Neuron (in vitro differentiated cells): Measurements from ENCODE around the gene NDUFA13.

Experiments used
- H2AFZ ChIP-seq: one replicate; pipeline ENCODE4 v1.6.1; 2013; ENCODE audit warnings: low read depth, mild to moderate bottlenecking, inconsistent platforms, low read length, moderate library complexity
- H3K27me3 ChIP-seq: one replicate; pipeline ENCODE4 v1.6.1; 2013; ENCODE audit warnings: low read length; ENCODE audit not compliant: insufficient read depth
- H3K36me3 ChIP-seq: one replicate; pipeline ENCODE4 v1.6.1; 2013; ENCODE audit warnings: low read length; ENCODE audit not compliant: insufficient read depth
- H3K4me1 ChIP-seq: one replicate; pipeline ENCODE4 v1.6.1; 2013; ENCODE audit warnings: low read length; ENCODE audit not compliant: insufficient read depth
- H3K4me3 ChIP-seq: 2 replicates; pipeline ENCODE4 v1.5.1; 2013; ENCODE audit warnings: mild to moderate bottlenecking, low read length, moderate library complexity
- H3K9me3 ChIP-seq: one replicate; pipeline ENCODE4 v1.6.1; 2013; ENCODE audit warnings: low read length

Gene NDUFA13

GRCh38 chr19:19545707-19546106, 29.7 kb downstream of the NDUFA13 start:
- H3K9me3 ChIP-seq, result peaks cover 12% of the 10 kb centered on the region
- no peaks in the 10 kb centered on the region for H3K27me3 ChIP-seq
- no peaks in the 10 kb centered on the region for H3K4me1 ChIP-seq
- H3K36me3 ChIP-seq, result no peaks in the 10 kb centered on the region
- H2AFZ ChIP-seq, result no peak overlapping the region
- H3K4me3 ChIP-seq, result no peak overlapping the region

DNA sequence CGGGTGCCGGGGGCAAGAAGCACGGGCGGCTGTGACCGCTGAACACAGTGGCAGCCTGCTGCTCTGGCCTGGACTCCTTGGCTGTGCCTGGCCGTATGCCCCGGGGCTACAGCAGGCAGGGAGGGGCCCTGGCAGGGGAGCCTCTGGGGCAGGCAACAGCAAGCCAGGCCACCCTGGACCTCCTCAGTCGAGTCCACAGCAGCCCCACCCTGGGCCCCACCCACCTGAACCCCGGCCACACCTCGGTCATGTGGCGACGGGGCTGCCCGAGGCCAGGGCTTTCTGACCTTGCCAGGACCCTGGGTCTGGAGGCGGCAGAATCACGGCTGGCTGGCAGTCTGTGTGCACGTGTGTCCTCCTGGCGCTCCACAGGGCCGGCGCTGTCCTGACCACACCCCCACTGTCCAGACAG, 30.7 kb downstream of the NDUFA13 start:
- Histone ChIP-seq H3K27me3 (no peaks in the 10 kb centered on the region), H3K4me1 (no peaks in the 10 kb centered on the region), H3K4me3 (no peak overlapping the region), H3K9me3 (peaks cover 11% of the 10 kb centered on the region), H3K36me3 (no peaks in the 10 kb centered on the region), H2AFZ (no peak overlapping the region)

- Histone ChIP-seq H3K36me3 (no peaks in the 10 kb centered on the region), H3K4me1 (no peaks in the 10 kb centered on the region), H2AFZ (no peak overlapping the region), H3K9me3 (peaks cover 6% of the 10 kb centered on the region), H3K4me3 (no peak overlapping the region), H3K27me3 (no peaks in the 10 kb centered on the region)
Measured at GRCh38 chr19:19547674-19548336, 31.8 kb downstream of the NDUFA13 start.

DNA sequence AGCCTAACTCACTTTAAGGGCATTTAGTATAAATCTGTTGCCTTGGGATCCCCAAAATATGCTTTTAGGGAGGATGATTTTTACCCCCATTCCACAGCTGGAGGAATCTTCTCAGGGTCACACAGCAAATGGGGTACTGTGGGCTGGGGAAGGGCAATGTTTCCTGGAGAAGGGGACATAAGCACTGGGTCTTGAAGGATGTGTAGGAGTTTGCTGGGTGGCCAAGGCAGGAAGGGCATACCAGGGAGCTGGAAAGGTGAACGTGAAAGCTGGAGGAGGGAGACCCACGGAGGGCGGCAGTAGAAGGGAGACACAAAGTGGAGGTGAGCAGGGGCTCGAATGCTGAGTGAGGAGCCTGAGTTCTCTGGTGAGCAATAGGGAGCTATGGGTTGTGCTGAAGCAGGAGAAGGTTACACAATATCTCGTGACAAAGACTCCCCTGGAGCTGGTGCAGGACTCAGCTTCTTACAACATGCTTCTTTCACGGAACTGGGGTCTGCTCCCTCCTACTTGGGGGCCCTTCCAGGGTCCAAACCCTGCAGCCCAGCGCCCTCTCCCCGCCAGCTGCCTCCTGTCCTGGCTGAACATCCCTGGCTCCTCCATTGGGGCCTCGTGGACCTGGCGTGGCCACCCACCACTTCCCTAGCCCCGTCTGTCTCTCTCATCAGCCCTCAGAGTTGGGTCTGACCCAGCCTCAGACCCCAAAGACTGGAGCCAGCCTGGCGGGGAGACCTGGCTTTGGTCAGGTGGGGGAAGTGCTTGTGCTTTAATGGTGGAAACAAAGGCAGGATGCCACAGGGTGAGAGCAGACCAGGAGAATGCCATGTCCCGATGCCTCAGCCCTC, 33.1 kb downstream of the NDUFA13 start:
- peaks cover 6% of the 10 kb centered on the region for H3K9me3 ChIP-seq
- H2AFZ ChIP-seq, result no peak overlapping the region
- no peaks in the 10 kb centered on the region for H3K27me3 ChIP-seq
- no peaks in the 10 kb centered on the region for H3K4me1 ChIP-seq
- H3K4me3 ChIP-seq, result no peak overlapping the region
- no peaks in the 10 kb centered on the region for H3K36me3 ChIP-seq

- Histone ChIP-seq H3K9me3 (peaks cover 3% of the 10 kb centered on the region), H3K36me3 (no peaks in the 10 kb centered on the region), H3K4me1 (no peaks in the 10 kb centered on the region), H2AFZ (no peak overlapping the region), H3K4me3 (no peak overlapping the region), H3K27me3 (no peaks in the 10 kb centered on the region)
Measured at GRCh38 chr19:19549804-19550464, 33.9 kb downstream of the NDUFA13 start.

DNA sequence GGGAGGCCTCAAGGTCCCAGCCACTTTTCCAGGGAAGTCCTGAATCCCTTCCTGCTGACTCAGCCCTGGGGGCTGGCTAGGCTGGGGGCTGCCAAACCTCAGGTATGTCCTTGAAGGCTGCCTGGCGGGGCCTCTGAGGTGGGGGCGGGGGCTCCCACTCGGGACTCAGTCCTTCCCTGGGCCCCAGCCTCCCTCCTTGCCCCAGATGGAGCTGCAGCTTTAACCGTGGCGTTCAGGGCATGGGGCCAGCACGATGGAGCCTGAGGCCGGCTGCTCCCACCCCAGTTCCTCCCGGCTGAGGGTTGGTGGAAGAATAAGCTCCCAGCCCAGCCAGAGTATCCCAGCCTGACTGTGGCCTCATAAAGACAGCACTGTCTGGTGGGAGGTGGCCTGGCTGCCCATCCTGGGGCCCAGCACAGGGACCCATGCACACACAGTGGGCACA, 34.5 kb downstream of the NDUFA13 start:
- Histone ChIP-seq H3K36me3 (no peaks in the 10 kb centered on the region), H3K9me3 (no peaks in the 10 kb centered on the region), H3K27me3 (no peaks in the 10 kb centered on the region), H2AFZ (no peak overlapping the region), H3K4me1 (no peaks in the 10 kb centered on the region), H3K4me3 (no peak overlapping the region)

DNA sequence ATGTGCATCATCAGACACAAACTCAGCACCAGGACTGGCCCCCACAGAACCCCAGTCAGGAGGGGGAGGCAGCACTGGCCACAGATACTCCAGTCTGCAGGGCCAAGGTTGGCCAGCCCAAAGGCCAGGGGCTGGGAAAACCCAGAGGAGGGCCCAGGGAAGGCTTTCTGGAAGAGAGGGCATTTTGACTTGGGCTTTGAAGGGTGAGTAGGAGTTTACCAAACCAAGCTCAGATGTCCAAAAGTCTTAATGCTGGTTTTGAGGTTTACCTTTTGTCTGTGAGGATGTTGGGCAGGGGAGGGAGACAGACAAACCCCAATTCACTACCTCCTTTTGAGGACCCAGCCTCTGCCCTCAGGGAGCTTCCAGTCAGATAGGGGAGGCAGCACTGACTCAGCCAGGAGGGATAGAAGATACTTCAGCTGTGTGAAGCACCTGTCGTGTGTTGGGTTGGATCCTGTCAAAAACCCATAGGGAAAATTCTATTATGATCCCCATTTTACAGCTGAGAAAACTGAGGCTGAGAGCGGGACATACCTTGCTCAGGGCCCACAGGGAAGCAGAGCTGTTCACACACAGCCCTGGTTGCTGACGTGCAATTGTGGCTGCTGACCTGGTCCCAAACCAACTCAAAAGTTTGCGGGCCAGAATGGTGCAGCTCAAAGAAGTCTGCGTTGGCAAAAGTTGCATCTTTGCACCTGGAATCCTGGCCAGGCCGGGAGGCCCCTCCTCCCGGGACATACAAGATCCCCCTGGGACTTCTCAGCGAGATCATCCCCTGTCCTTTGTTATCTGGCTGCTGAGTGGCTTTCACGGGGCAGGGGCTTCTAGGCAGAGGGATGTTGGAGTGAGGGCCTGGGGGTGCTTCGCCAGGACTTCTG, 35.2 kb downstream of the NDUFA13 start:
- no peaks in the 10 kb centered on the region for H3K4me1 ChIP-seq

GRCh38 chr19:19551853-19552192, 35.8 kb downstream of the NDUFA13 start:
- Histone ChIP-seq H3K4me1 (no peaks in the 10 kb centered on the region), H2AFZ (no peak overlapping the region), H3K27me3 (no peaks in the 10 kb centered on the region), H3K4me3 (no peak overlapping the region), H3K9me3 (no peaks in the 10 kb centered on the region), H3K36me3 (no peaks in the 10 kb centered on the region)

More for the DNA sequence above, 35.2 kb downstream of the NDUFA13 start:
- no peaks in the 10 kb centered on the region for H3K27me3 ChIP-seq
- H3K36me3 ChIP-seq, result no peaks in the 10 kb centered on the region
- H3K4me3 ChIP-seq, result no peak overlapping the region
- H2AFZ ChIP-seq, result no peak overlapping the region
- no peaks in the 10 kb centered on the region for H3K9me3 ChIP-seq

GRCh38 chr19:19552798-19553197, 36.8 kb downstream of the NDUFA13 start:
- Histone ChIP-seq H3K4me3 (no peak overlapping the region), H3K36me3 (no peaks in the 10 kb centered on the region), H3K9me3 (no peaks in the 10 kb centered on the region), H3K4me1 (no peaks in the 10 kb centered on the region), H2AFZ (no peak overlapping the region), H3K27me3 (no peaks in the 10 kb centered on the region)

GRCh38 chr19:19553670-19554069, 37.6 kb downstream of the NDUFA13 start:
- Histone ChIP-seq H3K4me3 (no peak overlapping the region), H3K4me1 (no peaks in the 10 kb centered on the region), H2AFZ (no peak overlapping the region), H3K36me3 (no peaks in the 10 kb centered on the region), H3K27me3 (no peaks in the 10 kb centered on the region), H3K9me3 (no peaks in the 10 kb centered on the region)

GRCh38 chr19:19554074-19555023, 38.3 kb downstream of the NDUFA13 start:
- H3K36me3 ChIP-seq, result no peaks in the 10 kb centered on the region
- no peak overlapping the region for H2AFZ ChIP-seq
- H3K4me1 ChIP-seq, result no peaks in the 10 kb centered on the region
- H3K27me3 ChIP-seq, result no peaks in the 10 kb centered on the region
- no peaks in the 10 kb centered on the region for H3K9me3 ChIP-seq
- H3K4me3 ChIP-seq, result no peak overlapping the region

DNA sequence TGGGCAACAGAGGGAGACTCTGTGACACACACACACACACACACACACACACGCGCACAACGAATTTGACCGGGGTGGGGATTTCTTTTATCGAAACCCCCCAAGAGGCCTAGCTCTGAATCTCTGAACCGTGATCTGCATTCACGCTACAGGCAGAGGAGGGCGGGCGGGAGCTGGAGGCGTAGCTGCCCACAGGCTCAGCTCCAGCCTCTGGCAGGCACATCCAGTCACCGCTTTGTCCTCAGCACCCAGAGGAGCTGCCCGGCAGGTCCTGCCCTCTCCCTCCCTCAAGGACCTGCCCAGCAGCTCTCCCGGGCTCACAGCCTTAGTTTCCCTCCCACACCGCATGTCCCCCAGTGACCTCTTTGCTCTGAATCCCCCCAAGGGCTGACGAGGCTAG, 42.0 kb downstream of the NDUFA13 start:
- H3K27me3 ChIP-seq, result no peaks in the 10 kb centered on the region
- no peak overlapping the region for H2AFZ ChIP-seq
- no peaks in the 10 kb centered on the region for H3K4me1 ChIP-seq
- no peaks in the 10 kb centered on the region for H3K9me3 ChIP-seq
- H3K4me3 ChIP-seq, result no peak overlapping the region
- H3K36me3 ChIP-seq, result peaks cover 3% of the 10 kb centered on the region
